Progenitor cell of endocrine pancreas (in vitro differentiated cells): Measurements from ENCODE around the gene GRIN2B. TPM values are rescaled to one million over a fixed set of nuclear protein-coding genes. Genes with fewer than 3 reads are reported as not detected.

Experiments
- DNase-seq: peaks from one replicate; pipeline ENCODE4 v3.0.0; 2021; ENCODE audit warnings: low spot score; ENCODE audit not compliant: unreplicated experiment
- H3K27ac Mint-ChIP-seq: 2 replicates; pipeline ENCODE4 v1.8.0; 2021; ENCODE audit warnings: mild to moderate bottlenecking, moderate library complexity, mixed read lengths
- H3K27me3 Mint-ChIP-seq: 2 replicates; pipeline ENCODE4 v1.8.0; 2021; ENCODE audit warnings: mixed read lengths
- H3K36me3 Mint-ChIP-seq: 2 replicates; pipeline ENCODE4 v1.8.0; 2022; ENCODE audit warnings: mixed read lengths; ENCODE audit not compliant: insufficient read depth
- H3K4me1 Mint-ChIP-seq: 2 replicates; pipeline ENCODE4 v1.8.0; 2021; ENCODE audit warnings: low read depth, mixed read lengths
- H3K4me3 Mint-ChIP-seq: 2 replicates; pipeline ENCODE4 v1.8.0; 2021; ENCODE audit warnings: low read depth, mild to moderate bottlenecking, moderate library complexity, mixed read lengths
- H3K9me3 Mint-ChIP-seq: 2 replicates; pipeline ENCODE4 v1.8.0; 2021; ENCODE audit warnings: low read depth, mixed read lengths
- total RNA-seq: library from RNA; stranded (reverse); gene quantifications from 2 replicates; pipeline ENCODE4 v1.2.1, GENCODE V29; 2021
- TF ChIP-seq, protein P1 (sequence below): fragments of 200-600 bp; sonication (generic); IDR thresholded peaks from one replicate; pipeline ENCODE4 v1.5.0; 2021; ENCODE audit warnings: antibody characterized with exemption, mild to moderate bottlenecking; ENCODE audit not compliant: unreplicated experiment

The GRIN2B gene
- total RNA-seq, 1 donor from 2014 or later: not detected

DNA sequence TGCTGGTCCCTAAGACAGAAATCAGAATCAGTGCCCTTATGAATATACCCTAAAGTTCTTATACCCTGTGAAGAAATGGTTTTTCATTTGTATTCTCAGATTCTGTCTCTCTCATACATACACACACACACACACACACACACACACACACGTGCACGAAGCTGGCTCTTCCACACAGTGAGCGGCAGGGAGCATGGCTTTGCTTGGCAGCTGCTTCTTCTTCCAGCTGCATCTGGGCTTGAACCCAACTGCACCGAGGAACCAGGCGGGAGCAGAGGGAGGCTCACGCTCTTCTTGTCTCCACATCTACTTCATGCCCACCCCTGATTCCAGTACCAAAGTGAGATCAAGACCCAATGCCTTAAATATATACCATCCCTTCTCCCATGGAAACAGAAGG is 19.4 kb downstream of the GRIN2B start:
- Mint-ChIP-seq H3K36me3 (no peaks in the 10 kb centered on the region), H3K27me3 (peaks cover 74% of the 10 kb centered on the region), H3K4me3 (no peak overlapping the region), H3K9me3 (no peaks in the 10 kb centered on the region), H3K4me1 (no peaks in the 10 kb centered on the region), H3K27ac (no peak overlapping the region)
- TF ChIP-seq, protein P1, sequence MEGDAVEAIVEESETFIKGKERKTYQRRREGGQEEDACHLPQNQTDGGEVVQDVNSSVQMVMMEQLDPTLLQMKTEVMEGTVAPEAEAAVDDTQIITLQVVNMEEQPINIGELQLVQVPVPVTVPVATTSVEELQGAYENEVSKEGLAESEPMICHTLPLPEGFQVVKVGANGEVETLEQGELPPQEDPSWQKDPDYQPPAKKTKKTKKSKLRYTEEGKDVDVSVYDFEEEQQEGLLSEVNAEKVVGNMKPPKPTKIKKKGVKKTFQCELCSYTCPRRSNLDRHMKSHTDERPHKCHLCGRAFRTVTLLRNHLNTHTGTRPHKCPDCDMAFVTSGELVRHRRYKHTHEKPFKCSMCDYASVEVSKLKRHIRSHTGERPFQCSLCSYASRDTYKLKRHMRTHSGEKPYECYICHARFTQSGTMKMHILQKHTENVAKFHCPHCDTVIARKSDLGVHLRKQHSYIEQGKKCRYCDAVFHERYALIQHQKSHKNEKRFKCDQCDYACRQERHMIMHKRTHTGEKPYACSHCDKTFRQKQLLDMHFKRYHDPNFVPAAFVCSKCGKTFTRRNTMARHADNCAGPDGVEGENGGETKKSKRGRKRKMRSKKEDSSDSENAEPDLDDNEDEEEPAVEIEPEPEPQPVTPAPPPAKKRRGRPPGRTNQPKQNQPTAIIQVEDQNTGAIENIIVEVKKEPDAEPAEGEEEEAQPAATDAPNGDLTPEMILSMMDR: no peak
- DNase-seq: no peak

DNA sequence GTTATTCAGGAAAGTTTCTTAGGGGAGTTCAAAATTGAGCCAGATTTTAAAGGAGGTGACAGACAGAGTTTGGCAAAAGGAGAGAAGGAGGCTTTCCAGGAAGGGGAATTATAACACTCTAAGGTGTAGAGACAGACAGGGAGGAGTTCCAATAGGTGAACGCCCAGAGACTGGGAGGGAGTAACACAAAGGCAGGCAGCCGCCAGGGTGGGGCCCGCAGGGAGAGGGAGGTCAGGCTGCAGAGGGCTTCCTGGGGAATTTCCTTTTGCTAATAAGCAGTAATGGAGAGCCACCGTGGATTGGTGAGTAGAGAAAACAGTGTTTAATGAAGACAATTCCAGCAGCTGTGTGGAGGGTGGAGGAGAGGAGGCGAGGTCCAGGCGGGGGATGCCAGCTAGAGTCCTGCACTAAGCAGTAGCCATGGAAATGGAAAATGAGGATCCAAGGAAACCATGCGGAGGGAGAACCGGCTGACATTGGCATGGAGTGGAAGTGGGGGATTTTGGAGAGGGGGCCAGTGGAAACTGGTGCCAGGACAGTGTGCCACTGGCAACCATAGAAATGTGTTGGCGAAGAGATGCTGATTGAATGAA is 22.2 kb downstream of the GRIN2B start:
- Mint-ChIP-seq H3K27me3 (peaks cover 57% of the 10 kb centered on the region), H3K36me3 (no peaks in the 10 kb centered on the region), H3K27ac (no peak overlapping the region), H3K9me3 (no peaks in the 10 kb centered on the region), H3K4me3 (no peak overlapping the region), H3K4me1 (no peaks in the 10 kb centered on the region)
- DNase-seq: no peak
- TF ChIP-seq, protein P1: no peak

DNA sequence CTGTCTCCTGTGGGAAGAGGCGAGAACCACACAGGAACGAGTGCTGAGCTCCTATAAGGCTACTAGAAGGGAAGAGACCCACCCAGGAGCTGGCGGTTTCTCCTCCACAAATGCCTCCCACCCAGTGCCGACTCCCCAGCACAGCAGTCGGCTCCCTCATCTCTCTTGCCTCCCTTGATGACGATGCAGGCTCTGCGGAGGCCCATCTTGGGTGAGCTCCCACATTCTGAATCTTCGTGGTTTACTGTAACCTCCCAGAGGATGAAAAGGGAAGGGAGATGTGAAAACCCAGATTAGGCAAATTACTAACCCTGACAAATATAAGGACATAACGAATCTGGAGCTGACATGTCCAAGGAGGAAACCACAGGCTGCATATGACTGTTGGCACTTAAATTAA is 23.8 kb downstream of the GRIN2B start:
- peaks cover 42% of the 10 kb centered on the region for H3K27me3 Mint-ChIP-seq
- no peak overlapping the region for H3K4me3 Mint-ChIP-seq
- no peak overlapping the region for H3K27ac Mint-ChIP-seq
- no peaks in the 10 kb centered on the region for H3K36me3 Mint-ChIP-seq
- no peaks in the 10 kb centered on the region for H3K9me3 Mint-ChIP-seq
- TF ChIP-seq, protein P1: no peak
- DNase-seq: no peak
- no peaks in the 10 kb centered on the region for H3K4me1 Mint-ChIP-seq

DNA sequence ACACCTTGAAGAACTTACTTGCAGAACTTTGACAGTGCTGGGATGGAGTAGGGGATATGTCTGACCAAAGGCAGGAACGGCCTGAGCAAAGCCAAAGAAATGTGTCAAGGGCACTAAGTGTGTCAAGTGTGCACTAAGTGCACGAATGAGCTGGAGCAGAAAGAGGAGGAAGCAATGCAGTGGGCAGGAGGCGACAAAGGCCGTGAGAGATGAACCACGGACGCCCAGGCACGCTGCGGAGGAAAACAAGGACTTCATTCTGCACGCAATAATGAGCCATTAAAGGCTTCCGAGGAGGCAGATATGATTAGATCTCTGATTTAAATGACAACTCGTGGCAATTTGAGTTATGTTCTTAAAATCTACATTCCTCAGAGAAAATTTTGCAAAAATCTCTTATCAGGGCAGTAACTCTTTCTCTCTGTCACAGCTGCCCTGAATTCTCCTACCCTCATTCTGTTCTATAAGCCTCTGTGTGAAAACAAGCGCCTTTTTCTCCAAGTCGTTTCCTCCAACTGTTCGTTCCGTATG is 25.3 kb downstream of the GRIN2B start:
- Mint-ChIP-seq H3K9me3 (no peaks in the 10 kb centered on the region), H3K4me3 (no peak overlapping the region), H3K27ac (no peak overlapping the region), H3K4me1 (no peaks in the 10 kb centered on the region), H3K36me3 (no peaks in the 10 kb centered on the region), H3K27me3 (peaks cover 30% of the 10 kb centered on the region)
- DNase-seq: no peak
- TF ChIP-seq, protein P1: no peak

DNA sequence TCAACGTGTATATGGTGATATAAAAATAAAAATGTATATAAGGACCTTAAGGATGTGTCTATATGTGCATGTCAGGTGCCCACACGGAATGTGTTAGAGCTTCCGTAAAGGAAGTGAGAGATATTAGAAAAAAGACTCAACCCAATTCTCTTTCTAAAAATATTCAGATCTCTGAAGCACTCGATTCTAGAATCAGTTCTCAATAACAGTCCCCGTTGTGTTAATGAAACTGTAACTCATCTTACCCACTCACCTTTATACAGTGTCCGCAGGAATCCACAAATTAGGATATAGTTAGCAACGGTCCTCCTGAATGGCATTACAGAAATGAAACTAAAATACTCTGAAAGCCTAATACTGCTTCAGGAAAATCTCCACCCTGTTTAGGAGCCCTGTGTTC is 29.3 kb downstream of the GRIN2B start:
- no peaks in the 10 kb centered on the region for H3K36me3 Mint-ChIP-seq
- peaks cover 3% of the 10 kb centered on the region for H3K4me1 Mint-ChIP-seq
- H3K4me3 Mint-ChIP-seq: no peak overlapping the region
- H3K27ac Mint-ChIP-seq: no peak overlapping the region
- peaks cover 10% of the 10 kb centered on the region for H3K27me3 Mint-ChIP-seq
- TF ChIP-seq, protein P1: no peak
- H3K9me3 Mint-ChIP-seq: no peaks in the 10 kb centered on the region
- DNase-seq: no peak
